PFSK-1 (cell line): Measurements from ENCODE around the gene TAF3.

ENCODE experiments used
- FOXP2 ChIP-seq: optimal IDR thresholded peaks from 2 replicates; pipeline ENCODE3; 2011; ENCODE audit warnings: borderline replicate concordance, control low read depth, inconsistent platforms; ENCODE audit not compliant: insufficient read depth; ENCODE audit errors: extremely low read length, extremely low read depth
- POLR2AphosphoS5 ChIP-seq: IDR thresholded peaks from 2 replicates; pipeline ENCODE4 v1.6.1; 2012; ENCODE audit warnings: low read depth, mild to moderate bottlenecking, control low read depth, low read length, moderate library complexity
- SIN3A ChIP-seq: IDR thresholded peaks from 2 replicates; pipeline ENCODE4 v1.6.1; 2012; ENCODE audit warnings: mild to moderate bottlenecking, low read length, moderate library complexity, borderline replicate concordance; ENCODE audit not compliant: insufficient read depth
- TAF1 ChIP-seq: IDR thresholded peaks from 2 replicates; pipeline ENCODE4 v1.6.1; 2012; ENCODE audit warnings: low read length, control low read depth, borderline replicate concordance; ENCODE audit not compliant: insufficient read depth
- TF ChIP-seq, protein P1 (sequence below), 2 experiments: IDR thresholded peaks; 2 replicates each; pipeline versions ENCODE4 v1.6.1 to v1.8.0; 2011 to 2012; ENCODE audit warnings: low read depth in 2 of 2, low read length in 2 of 2, control low read depth in 1 of 2, inconsistent platforms in 1 of 2, mild to moderate bottlenecking in 1 of 2, moderate library complexity in 1 of 2; ENCODE audit not compliant: insufficient read depth in 1 of 2

Gene TAF3

DNA sequence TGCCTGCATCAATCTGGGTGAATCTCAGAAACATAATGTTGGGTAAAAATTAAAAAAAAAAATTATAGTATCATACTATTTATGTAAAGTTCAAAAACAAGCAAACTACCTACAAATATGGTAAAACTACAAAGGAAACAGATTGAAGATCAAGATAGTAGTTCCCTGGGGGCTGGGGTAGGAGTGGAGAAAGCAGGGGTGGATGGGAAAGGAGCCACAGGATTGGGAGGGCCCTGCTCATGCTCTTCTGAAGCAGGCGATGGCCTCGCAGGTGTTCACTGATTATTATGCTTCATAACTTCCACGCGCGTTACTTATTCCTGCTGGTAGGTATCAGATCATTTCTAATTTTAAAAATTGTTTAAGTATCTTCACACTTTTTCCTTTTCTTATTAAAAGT, 140.1 kb downstream of the TAF3 start:
- TF ChIP-seq SIN3A (no peak), POLR2AphosphoS5 (no peak), TAF1 (no peak), FOXP2 (no peak)
- TF ChIP-seq, protein P1, sequence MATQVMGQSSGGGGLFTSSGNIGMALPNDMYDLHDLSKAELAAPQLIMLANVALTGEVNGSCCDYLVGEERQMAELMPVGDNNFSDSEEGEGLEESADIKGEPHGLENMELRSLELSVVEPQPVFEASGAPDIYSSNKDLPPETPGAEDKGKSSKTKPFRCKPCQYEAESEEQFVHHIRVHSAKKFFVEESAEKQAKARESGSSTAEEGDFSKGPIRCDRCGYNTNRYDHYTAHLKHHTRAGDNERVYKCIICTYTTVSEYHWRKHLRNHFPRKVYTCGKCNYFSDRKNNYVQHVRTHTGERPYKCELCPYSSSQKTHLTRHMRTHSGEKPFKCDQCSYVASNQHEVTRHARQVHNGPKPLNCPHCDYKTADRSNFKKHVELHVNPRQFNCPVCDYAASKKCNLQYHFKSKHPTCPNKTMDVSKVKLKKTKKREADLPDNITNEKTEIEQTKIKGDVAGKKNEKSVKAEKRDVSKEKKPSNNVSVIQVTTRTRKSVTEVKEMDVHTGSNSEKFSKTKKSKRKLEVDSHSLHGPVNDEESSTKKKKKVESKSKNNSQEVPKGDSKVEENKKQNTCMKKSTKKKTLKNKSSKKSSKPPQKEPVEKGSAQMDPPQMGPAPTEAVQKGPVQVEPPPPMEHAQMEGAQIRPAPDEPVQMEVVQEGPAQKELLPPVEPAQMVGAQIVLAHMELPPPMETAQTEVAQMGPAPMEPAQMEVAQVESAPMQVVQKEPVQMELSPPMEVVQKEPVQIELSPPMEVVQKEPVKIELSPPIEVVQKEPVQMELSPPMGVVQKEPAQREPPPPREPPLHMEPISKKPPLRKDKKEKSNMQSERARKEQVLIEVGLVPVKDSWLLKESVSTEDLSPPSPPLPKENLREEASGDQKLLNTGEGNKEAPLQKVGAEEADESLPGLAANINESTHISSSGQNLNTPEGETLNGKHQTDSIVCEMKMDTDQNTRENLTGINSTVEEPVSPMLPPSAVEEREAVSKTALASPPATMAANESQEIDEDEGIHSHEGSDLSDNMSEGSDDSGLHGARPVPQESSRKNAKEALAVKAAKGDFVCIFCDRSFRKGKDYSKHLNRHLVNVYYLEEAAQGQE (IDR thresholded peaks at IDR 0.05; ENCODE audit: insufficient read depth in 1 of 2, low read depth in 2 of 2, low read length in 2 of 2): no peak

DNA sequence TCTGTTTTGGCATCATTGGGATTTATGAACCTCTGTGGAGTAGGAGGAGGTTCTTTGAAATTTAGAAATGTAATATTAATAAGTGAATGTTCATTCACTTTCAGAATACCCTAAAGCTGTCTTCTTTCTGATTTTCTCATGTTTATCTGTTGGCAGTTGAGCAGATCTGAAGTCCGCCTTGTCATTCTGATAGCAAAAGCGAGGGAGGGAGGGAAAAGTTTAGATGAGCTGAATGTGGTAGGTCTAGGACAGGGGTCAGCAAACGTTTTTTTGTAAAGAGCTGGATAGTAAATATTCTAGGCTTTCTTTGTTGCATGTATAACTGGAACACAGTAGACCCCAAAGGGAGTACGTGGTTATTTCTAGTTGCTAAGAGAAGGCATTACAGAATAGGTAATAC, 141.8 kb downstream of the TAF3 start:
- TF ChIP-seq FOXP2 (no peak), TAF1 (no peak), SIN3A (no peak), POLR2AphosphoS5 (no peak)
- TF ChIP-seq, protein P1 (IDR thresholded peaks at IDR 0.05; ENCODE audit: insufficient read depth in 1 of 2, low read depth in 2 of 2, low read length in 2 of 2): no peak

DNA sequence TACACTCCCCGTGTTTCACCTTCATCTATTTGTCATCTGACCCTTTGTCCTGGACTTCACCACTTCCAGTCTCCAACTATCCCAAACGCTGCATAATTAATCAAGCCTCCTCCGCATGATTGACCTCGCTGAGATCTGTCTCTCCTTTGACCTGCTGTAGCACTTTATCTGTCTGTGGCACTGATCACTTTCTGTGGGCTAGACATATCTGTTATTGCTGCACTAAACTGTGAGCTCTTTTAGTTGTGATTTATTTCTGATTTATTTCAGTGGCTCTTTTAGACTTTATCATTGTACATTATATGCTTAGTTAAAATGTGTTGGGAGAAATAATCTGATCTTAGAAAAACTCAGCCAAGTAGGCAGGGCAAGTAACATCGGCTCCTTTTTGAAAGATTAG, 144.3 kb downstream of the TAF3 start:
- TF ChIP-seq TAF1 (no peak), POLR2AphosphoS5 (no peak), FOXP2 (no peak), SIN3A (no peak)
- TF ChIP-seq, protein P1 (IDR thresholded peaks at IDR 0.05; ENCODE audit: insufficient read depth in 1 of 2, low read depth in 2 of 2, low read length in 2 of 2): no peak

DNA sequence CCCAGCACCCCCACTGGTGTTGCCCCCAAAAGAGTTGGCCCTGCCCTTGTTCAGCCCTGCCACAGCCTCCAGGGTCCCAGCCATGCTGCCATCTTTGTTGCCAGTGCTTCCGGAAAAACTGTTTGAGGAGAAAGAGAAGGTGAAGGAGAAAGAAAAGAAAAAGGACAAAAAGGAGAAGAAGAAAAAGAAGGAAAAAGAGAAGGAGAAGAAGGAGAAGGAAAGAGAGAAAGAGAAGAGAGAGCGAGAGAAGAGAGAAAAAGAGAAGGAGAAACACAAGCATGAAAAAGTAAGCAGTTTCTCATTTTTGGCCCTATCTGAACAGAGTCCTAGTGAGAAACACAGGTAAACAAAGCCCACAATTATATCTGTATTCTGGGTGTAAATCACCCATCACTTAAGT, 147.2 kb downstream of the TAF3 start:
- TF ChIP-seq, protein P1 (IDR thresholded peaks at IDR 0.05; ENCODE audit: insufficient read depth in 1 of 2, low read depth in 2 of 2, low read length in 2 of 2): no peak
- TF ChIP-seq FOXP2 (no peak), POLR2AphosphoS5 (no peak), SIN3A (no peak), TAF1 (no peak)

DNA sequence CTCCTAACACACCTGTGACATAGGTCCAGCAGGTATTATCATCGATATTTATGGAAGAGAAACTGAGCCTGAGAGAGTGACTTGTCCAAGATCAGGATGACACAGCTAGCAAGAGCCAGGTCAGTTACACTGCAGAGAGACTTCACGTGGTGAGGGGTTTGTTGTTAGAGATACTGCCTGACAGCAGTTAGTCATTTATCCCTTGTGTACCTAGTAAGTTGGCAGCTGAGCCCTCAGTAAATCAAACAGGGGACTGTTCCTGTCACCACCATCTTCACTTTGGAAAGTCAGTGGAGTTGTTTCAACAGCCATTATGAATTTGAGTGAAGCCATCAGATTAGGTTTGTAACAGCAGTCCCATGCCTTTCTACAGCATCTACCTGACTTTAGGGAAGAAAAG, 148.7 kb downstream of the TAF3 start:
- TF ChIP-seq TAF1 (no peak), SIN3A (no peak), POLR2AphosphoS5 (no peak), FOXP2 (no peak)
- TF ChIP-seq, protein P1 (IDR thresholded peaks at IDR 0.05; ENCODE audit: insufficient read depth in 1 of 2, low read depth in 2 of 2, low read length in 2 of 2): no peak
